Measurements from ENCODE around the gene PRELID3B.

DNA sequence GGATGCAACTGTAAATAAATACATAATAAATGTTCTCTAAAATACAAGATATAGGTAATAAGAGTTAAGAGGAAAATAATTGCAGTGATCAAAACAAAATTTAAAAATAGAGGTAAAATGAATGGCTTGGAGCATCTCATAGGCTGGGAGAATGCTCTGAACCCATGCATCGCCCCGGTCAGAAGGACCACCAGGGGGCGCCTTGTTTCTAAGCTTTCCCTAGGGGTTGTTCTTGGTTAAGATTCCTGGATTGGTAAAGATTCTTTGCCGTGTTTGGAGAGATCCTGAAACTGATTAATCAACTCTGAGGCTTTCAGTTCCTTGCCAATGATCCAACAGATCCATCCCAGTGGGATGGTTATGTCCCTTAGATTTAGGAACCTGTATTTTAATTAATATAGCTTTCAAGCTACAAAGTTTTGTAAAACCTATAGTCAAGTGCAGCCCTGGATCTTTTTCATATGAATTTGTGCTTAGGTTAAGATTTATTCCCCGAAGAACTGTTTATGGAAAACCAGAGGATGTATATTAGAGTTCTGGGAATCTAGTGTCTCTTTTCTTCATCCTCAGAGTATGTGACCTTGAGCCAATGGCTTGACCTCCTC is 45.3 kb upstream of the PRELID3B start:
- TF ChIP-seq CTCF (conservative IDR thresholded peaks at IDR 0.05) (peak; percentile 95), EZH2 (IDR thresholded peaks at IDR 0.05; ENCODE audit: low read depth) (no peak)

All from PC-9 (cell line).